SK-N-SH (cell line): ENCODE results near the gene SESN1.

ENCODE experiments used
- CTCF ChIP-seq: fragments of 200-600 bp; sonication (generic); IDR thresholded peaks from 2 replicates; pipeline ENCODE4 v1.6.1; 2017; ENCODE audit warnings: antibody characterized with exemption, mild to moderate bottlenecking, moderate library complexity
- GABPA ChIP-seq: IDR thresholded peaks from 2 replicates; pipeline ENCODE4 v1.4.0; 2012; ENCODE audit warnings: low read depth, mild to moderate bottlenecking
- MAX ChIP-seq: IDR thresholded peaks from 2 replicates; pipeline ENCODE4 v1.4.0; 2012; ENCODE audit warnings: low read depth
- MXI1 ChIP-seq: IDR thresholded peaks from 2 replicates; pipeline ENCODE4 v1.6.1; 2012; ENCODE audit warnings: mild to moderate bottlenecking, low read depth, low read length, improper control_type of control experiment
- POLR2AphosphoS5 ChIP-seq: IDR thresholded peaks from 2 replicates; pipeline ENCODE4 v1.6.1; 2012; ENCODE audit warnings: low read depth, low read length
- SIN3A ChIP-seq: IDR thresholded peaks from 2 replicates; pipeline ENCODE4 v1.6.1; 2012; ENCODE audit warnings: low read depth, mild to moderate bottlenecking, low read length, moderate library complexity, borderline replicate concordance
- TAF1 ChIP-seq: IDR thresholded peaks from 2 replicates; pipeline ENCODE4 v1.6.1; 2012; ENCODE audit warnings: low read depth, mild to moderate bottlenecking, low read length, moderate library complexity, borderline replicate concordance
- USF1 ChIP-seq: IDR thresholded peaks from 2 replicates; pipeline ENCODE4 v1.4.0; 2012; ENCODE audit warnings: low read depth, borderline replicate concordance

GRCh38 chr6:109069746-109070145 lies 24.9 kb downstream of the SESN1 start:
- TF ChIP-seq POLR2AphosphoS5: no peak
- TF ChIP-seq GABPA: no peak
- TF ChIP-seq CTCF: no peak
- TF ChIP-seq SIN3A: no peak
- TF ChIP-seq TAF1: no peak
- no peak for TF ChIP-seq USF1
- no peak for TF ChIP-seq MAX
- no peak for TF ChIP-seq MXI1
